ENCODE measurements around the gene FAM3A. TPM values are rescaled to one million over a fixed set of nuclear protein-coding genes. Genes with fewer than 3 reads are reported as not detected.

The FAM3A gene
- total RNA-seq, 1 experiment from 2014 or later: 15.6 TPM

- peak overlapping the region; percentile 90 for H3K4me2 ChIP-seq (ENCODE audit: low read length)
- ChIA-PET RAD21 (ENCODE audit: low non-redundant PET in 1 of 2, low total read pairs in 2 of 2, uncharacterized antibody in 2 of 2, unreplicated experiment in 2 of 2) (no interaction called here), CTCF (no interaction called here), POLR2A (interaction anchor here (1.5 kb wide), 1 partner anchor 175 kb away, joined by 5 read pairs; no protein-coding TSS in a partner anchor)
- H2AFZ ChIP-seq (ENCODE audit: low read depth, low read length, poor library complexity, severe bottlenecking): no peak overlapping the region
- H4K20me1 ChIP-seq (ENCODE audit: insufficient read depth): no peaks in the 10 kb centered on the region
- H3K4me1 ChIP-seq (ENCODE audit: control insufficient read depth in 1 of 2, insufficient read depth in 2 of 2, low read length in 2 of 2): peaks cover 6 to 12% of the 10 kb centered on the region in 2 experiments; a peak in 3 of 4 replicates
- BruUV-seq (replicated peaks): no TSS peak
- no peak for DNase-seq (ENCODE audit: low read depth, low spot score)
- no peak for ATAC-seq
- H3K79me2 ChIP-seq (ENCODE audit: insufficient read depth, low read length): peaks cover 53% of the 10 kb centered on the region
- peaks cover 0 to 4% of the 10 kb centered on the region in 2 experiments; a peak in 1 of 4 replicates for H3K36me3 ChIP-seq (ENCODE audit: control insufficient read depth in 1 of 2, insufficient read depth in 2 of 2, low read length in 2 of 2)
- intact Hi-C loops (cut with micrococcal nuclease): no loop called here
- H3K4me3 ChIP-seq (replicated peaks in 1 of 2; ENCODE audit: low read depth in 1 of 2, low read length in 2 of 2): peak overlapping the region; percentile 83 to 96
- H3K9me3 ChIP-seq (ENCODE audit: control insufficient read depth in 1 of 2, insufficient read depth in 1 of 2, low read depth in 1 of 2, low read length in 2 of 2): no peaks in the 10 kb centered on the region
- TF ChIP-seq SP1 (IDR thresholded peaks at IDR 0.05; ENCODE audit: low read depth) (no peak), POLR2A (IDR thresholded peaks at IDR 0.05; ENCODE audit: borderline replicate concordance, extremely low read depth, insufficient read depth, insufficient read length) (no peak), TCF7L2 (IDR thresholded peaks at IDR 0.05; ENCODE audit: borderline replicate concordance, extremely low read depth, insufficient read depth, insufficient read length) (no peak), POLR2AphosphoS5 (IDR thresholded peaks at IDR 0.05; ENCODE audit: low read depth, low read length) (no peak), YY1 (IDR thresholded peaks at IDR 0.05; ENCODE audit: extremely low read depth, insufficient replicate concordance, low read depth, low read length) (no peak), ELF1 (IDR thresholded peaks at IDR 0.05; ENCODE audit: borderline replicate concordance, low read depth) (no peak), CEBPB (IDR thresholded peaks at IDR 0.05; ENCODE audit: low read depth) (no peak), FOSL1 (IDR thresholded peaks at IDR 0.05; ENCODE audit: low read depth) (no peak), SRF (IDR thresholded peaks at IDR 0.05; ENCODE audit: low read depth) (no peak), ZNF274 (IDR thresholded peaks at IDR 0.05; ENCODE audit: low read depth, low read length) (no peak), EGR1 (IDR thresholded peaks at IDR 0.05; ENCODE audit: low read depth) (no peak), ZBTB33 (IDR thresholded peaks at IDR 0.05; ENCODE audit: extremely low read depth, insufficient replicate concordance, low read length) (no peak), ATF3 (IDR thresholded peaks at IDR 0.05) (no peak), MAX (IDR thresholded peaks at IDR 0.05) (no peak), EZH2phosphoT487 (IDR thresholded peaks at IDR 0.05; ENCODE audit: borderline replicate concordance) (no peak), ZFX (IDR thresholded peaks at IDR 0.05) (no peak), CBX3 (IDR thresholded peaks at IDR 0.05; ENCODE audit: low read depth) (no peak), CTCF (IDR thresholded peaks at IDR 0.05 in 2 of 3, conservative IDR thresholded peaks at IDR 0.05 in 1 of 3; ENCODE audit: borderline replicate concordance in 1 of 3, insufficient read depth in 1 of 3, low read depth in 2 of 3, low read length in 2 of 3) (no peak), JUND (IDR thresholded peaks at IDR 0.05) (no peak), RAD21 (IDR thresholded peaks at IDR 0.05; ENCODE audit: low read depth) (no peak)
- H3K9ac ChIP-seq (ENCODE audit: low read length): peak overlapping the region; percentile 92
- H3K27me3 ChIP-seq (ENCODE audit: insufficient read depth, low read length): no peaks in the 10 kb centered on the region
- H3K9me2 ChIP-seq (ENCODE audit: insufficient read depth): no peaks in the 10 kb centered on the region
- peak overlapping the region; percentile 74 for H3K27ac ChIP-seq (ENCODE audit: low read depth, low read length)
Observed at GRCh38 chrX:154548028-154548316, 31.9 kb upstream of the FAM3A start.
